C4-2B (cell line): ENCODE results near the gene SLC25A17.
"Not testable (repeated sequence)": the region's sequence is repeated elsewhere in the genome, so short reads cannot be mapped to it uniquely, and the experiment has no call there.

Experiments
- H3K27ac ChIP-seq: fragments of 450-650 bp; 2 replicates; pipeline ENCODE4 v1.5.1; 2017
- ZFX ChIP-seq: fragments of 450-650 bp; IDR thresholded peaks from 2 replicates; pipeline ENCODE4 v1.6.1; 2017
- TF ChIP-seq, protein P1 (sequence below): fragments of 450-650 bp; conservative IDR thresholded peaks from 2 replicates; pipeline ENCODE4 v1.5.1; 2017; ENCODE audit warnings: mild to moderate bottlenecking

SLC25A17 gene

DNA sequence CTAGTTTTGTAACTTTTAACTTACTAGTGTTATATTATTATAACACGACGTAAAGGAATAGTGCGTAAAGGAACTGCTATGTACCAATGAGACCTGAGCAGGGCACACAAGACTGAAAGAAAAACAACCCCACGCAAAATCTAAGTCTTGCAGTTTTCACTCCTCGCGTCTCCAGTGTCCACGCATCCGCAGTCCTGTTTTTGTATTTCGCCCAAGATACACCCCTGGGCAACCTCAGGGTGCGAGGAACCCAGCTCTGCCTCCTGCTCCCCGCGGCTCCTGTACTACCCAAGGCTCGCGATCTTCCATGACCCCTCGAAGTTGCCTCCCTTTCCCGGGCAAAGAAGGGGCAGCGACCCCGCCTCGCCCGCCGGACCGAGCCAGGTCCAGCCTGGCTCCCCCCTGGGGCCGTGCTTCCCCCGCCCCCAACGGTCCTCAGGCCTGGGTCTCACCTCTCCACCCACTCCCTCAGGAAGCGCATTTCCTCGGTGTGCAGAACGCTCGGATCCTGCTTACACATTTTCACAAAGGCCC is 36.9 kb upstream of the SLC25A17 start:
- peak; percentile 87 for TF ChIP-seq ZFX
- TF ChIP-seq, protein P1, sequence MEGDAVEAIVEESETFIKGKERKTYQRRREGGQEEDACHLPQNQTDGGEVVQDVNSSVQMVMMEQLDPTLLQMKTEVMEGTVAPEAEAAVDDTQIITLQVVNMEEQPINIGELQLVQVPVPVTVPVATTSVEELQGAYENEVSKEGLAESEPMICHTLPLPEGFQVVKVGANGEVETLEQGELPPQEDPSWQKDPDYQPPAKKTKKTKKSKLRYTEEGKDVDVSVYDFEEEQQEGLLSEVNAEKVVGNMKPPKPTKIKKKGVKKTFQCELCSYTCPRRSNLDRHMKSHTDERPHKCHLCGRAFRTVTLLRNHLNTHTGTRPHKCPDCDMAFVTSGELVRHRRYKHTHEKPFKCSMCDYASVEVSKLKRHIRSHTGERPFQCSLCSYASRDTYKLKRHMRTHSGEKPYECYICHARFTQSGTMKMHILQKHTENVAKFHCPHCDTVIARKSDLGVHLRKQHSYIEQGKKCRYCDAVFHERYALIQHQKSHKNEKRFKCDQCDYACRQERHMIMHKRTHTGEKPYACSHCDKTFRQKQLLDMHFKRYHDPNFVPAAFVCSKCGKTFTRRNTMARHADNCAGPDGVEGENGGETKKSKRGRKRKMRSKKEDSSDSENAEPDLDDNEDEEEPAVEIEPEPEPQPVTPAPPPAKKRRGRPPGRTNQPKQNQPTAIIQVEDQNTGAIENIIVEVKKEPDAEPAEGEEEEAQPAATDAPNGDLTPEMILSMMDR: no peak
- peak overlapping the region; percentile 91 for H3K27ac ChIP-seq

GRCh38 chr22:40855071-40855978 is 36.2 kb upstream of the SLC25A17 start:
- H3K27ac ChIP-seq: peak overlapping the region; percentile 91
- TF ChIP-seq ZFX: no peak
- TF ChIP-seq, protein P1: no peak

GRCh38 chr22:40853961-40854360 is 34.8 kb upstream of the SLC25A17 start:
- no peak overlapping the region for H3K27ac ChIP-seq
- TF ChIP-seq, protein P1: no peak
- TF ChIP-seq ZFX: no peak

DNA sequence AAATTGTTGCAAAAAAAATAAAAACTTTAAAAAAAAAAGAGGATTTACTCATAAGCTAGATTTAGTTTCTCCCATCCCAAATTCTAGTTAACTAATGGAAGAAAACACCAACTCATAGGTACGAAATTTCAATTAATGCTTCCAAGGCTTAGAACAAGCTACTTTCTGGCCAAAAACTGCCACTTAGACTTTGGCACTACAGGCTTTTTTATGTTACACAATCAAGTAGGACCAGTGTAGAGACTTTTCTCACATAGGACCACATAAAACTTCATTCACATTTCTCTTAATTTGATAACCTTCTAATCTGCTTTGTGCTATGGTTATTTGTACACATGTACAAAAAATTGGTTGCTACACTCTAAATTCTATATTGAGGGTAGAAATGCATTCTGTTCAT is 34.2 kb upstream of the SLC25A17 start:
- TF ChIP-seq ZFX: no peak
- TF ChIP-seq, protein P1: no peak
- no peak overlapping the region for H3K27ac ChIP-seq

GRCh38 chr22:40845816-40846215 is 26.7 kb upstream of the SLC25A17 start:
- not testable (repeated sequence) for H3K27ac ChIP-seq

- TF ChIP-seq ZFX: no peak
- TF ChIP-seq, protein P1: no peak
- H3K27ac ChIP-seq: no peak overlapping the region
These were observed 25.8 kb upstream of the SLC25A17 start for GRCh38 chr22:40844951-40845350.

- H3K27ac ChIP-seq: no peak overlapping the region
- TF ChIP-seq, protein P1: no peak
These were observed 19.3 kb upstream of the SLC25A17 start for GRCh38 chr22:40838486-40838885.
